ENCODE measurements around the gene MRAP. TPM values are rescaled to one million over a fixed set of nuclear protein-coding genes. Genes with fewer than 3 reads are reported as not detected.
A peak's percentile ranks its signal among the peaks of the same experiment; 100 is the strongest.

MRAP gene
- polyA plus RNA-seq, 3 donors: not detected

DNA sequence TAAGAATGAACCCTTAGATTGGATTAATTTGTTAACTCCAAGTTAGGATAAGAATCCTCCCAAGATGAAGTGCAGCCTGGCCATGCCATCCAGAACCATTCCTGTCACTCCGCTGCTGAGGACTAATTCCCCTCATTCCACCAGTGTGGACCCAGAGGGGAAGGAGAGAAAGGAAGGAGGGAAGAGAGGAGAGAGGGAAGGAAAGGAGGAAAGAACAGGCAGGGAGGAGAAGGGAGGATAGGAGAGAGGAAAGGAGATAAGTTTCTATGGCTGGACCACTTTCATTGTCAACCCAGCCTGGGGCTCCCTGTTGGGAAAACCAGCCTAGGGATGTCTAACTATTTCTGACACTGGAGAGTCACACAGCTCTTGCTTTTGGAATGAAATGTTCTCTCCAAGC is 4.7 kb downstream of the MRAP start:
- Histone ChIP-seq H2AFZ (ENCODE audit: insufficient read depth, low read depth, low read length, poor library complexity, severe bottlenecking) (no peak overlapping the region), H3K4me3 (replicated peaks in 1 of 3; ENCODE audit: low read depth in 2 of 3, low read length in 3 of 3) (no peak overlapping the region), H3K27me3 (ENCODE audit: control insufficient read depth in 2 of 2, insufficient read depth in 2 of 2, low read length in 2 of 2) (no peaks in the 10 kb centered on the region), H3K36me3 (replicated peaks in 1 of 2; ENCODE audit: control insufficient read depth in 1 of 2, insufficient read depth in 2 of 2, low read length in 2 of 2) (no peaks in the 10 kb centered on the region), H3K4me2 (replicated peaks; ENCODE audit: extremely low read depth, low read length, poor library complexity, severe bottlenecking) (no peak overlapping the region), H3K27ac (ENCODE audit: low read depth in 1 of 2, low read length in 2 of 2) (no peak overlapping the region), H3K79me2 (ENCODE audit: insufficient read depth, low read length) (no peaks in the 10 kb centered on the region), H3K9ac (ENCODE audit: insufficient read depth, low read length, poor library complexity, severe bottlenecking) (no peak overlapping the region), H3K9me3 (replicated peaks in 1 of 2; ENCODE audit: control insufficient read depth in 1 of 2, insufficient read depth in 1 of 2, low read length in 2 of 2) (peaks cover 5% of the 10 kb centered on the region in 2 donors), H4K20me1 (ENCODE audit: insufficient read depth, low read length) (no peaks in the 10 kb centered on the region), H3K4me1 (ENCODE audit: control insufficient read depth in 1 of 2, insufficient read depth in 2 of 2, low read length in 2 of 2) (no peaks in the 10 kb centered on the region)
- Mint-ChIP-seq H3K27ac (peak overlapping the region in 1 of 7 donors; percentile 77), H3K4me3 (no peak overlapping the region), H3K9me3 (peaks cover 0 to 6% (median 2%) of the 10 kb centered on the region in 7 donors), H3K4me1 (no peaks in the 10 kb centered on the region), H3K36me3 (peaks cover 3 to 11% of the 10 kb centered on the region in 2 donors), H3K27me3 (ENCODE audit: low read depth in 3 of 3) (peaks cover 0 to 2% (median 0%) of the 10 kb centered on the region in 3 donors)
- DNase-seq: no peak
- intact Hi-C loops (cut with micrococcal nuclease): no loop called here
- WGBS (ENCODE audit: insufficient coverage): no CpG with 5 or more reads among the region's 1 CpG
- TF ChIP-seq, protein P1, sequence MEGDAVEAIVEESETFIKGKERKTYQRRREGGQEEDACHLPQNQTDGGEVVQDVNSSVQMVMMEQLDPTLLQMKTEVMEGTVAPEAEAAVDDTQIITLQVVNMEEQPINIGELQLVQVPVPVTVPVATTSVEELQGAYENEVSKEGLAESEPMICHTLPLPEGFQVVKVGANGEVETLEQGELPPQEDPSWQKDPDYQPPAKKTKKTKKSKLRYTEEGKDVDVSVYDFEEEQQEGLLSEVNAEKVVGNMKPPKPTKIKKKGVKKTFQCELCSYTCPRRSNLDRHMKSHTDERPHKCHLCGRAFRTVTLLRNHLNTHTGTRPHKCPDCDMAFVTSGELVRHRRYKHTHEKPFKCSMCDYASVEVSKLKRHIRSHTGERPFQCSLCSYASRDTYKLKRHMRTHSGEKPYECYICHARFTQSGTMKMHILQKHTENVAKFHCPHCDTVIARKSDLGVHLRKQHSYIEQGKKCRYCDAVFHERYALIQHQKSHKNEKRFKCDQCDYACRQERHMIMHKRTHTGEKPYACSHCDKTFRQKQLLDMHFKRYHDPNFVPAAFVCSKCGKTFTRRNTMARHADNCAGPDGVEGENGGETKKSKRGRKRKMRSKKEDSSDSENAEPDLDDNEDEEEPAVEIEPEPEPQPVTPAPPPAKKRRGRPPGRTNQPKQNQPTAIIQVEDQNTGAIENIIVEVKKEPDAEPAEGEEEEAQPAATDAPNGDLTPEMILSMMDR (IDR thresholded peaks at IDR 0.05): no peak

DNA sequence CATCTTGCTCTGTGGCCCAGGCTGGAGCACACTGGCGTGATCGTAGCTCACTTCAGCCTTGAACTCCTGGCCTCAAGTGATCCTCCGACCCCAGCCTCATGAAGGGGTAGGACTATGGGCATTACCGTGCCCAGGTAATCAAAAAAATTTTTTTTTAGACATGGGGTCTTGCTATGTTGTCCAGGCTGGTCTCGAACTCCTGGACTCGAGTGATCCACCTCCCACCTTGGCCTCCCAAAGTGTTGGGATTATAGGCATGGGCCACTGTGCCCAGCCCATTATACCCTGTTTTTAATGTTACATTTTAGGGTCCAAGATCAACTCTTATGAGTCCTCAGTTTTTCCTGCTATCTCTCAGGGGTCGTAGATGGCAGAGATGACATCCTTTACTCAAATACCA is 6.3 kb downstream of the MRAP start:
- H3K4me1 ChIP-seq (ENCODE audit: control insufficient read depth in 1 of 2, insufficient read depth in 2 of 2, low read length in 2 of 2): no peaks in the 10 kb centered on the region
- no peak overlapping the region for H2AFZ ChIP-seq (ENCODE audit: insufficient read depth, low read depth, low read length, poor library complexity, severe bottlenecking)
- intact Hi-C loops (cut with micrococcal nuclease): no loop called here
- Mint-ChIP-seq H3K27me3 (ENCODE audit: low read depth in 3 of 3) (peaks cover 0 to 2% (median 0%) of the 10 kb centered on the region in 3 donors), H3K27ac (no peak overlapping the region), H3K4me1 (no peaks in the 10 kb centered on the region), H3K36me3 (peaks cover 3 to 11% of the 10 kb centered on the region in 2 donors), H3K4me3 (no peak overlapping the region), H3K9me3 (peaks cover 0 to 6% (median 2%) of the 10 kb centered on the region in 7 donors)
- peaks cover 5% of the 10 kb centered on the region in 2 donors for H3K9me3 ChIP-seq (replicated peaks in 1 of 2; ENCODE audit: control insufficient read depth in 1 of 2, insufficient read depth in 1 of 2, low read length in 2 of 2)
- H3K27ac ChIP-seq (ENCODE audit: low read depth in 1 of 2, low read length in 2 of 2): no peak overlapping the region
- H4K20me1 ChIP-seq (ENCODE audit: insufficient read depth, low read length): no peaks in the 10 kb centered on the region
- H3K36me3 ChIP-seq (replicated peaks in 1 of 2; ENCODE audit: control insufficient read depth in 1 of 2, insufficient read depth in 2 of 2, low read length in 2 of 2): no peaks in the 10 kb centered on the region
- H3K27me3 ChIP-seq (ENCODE audit: control insufficient read depth in 2 of 2, insufficient read depth in 2 of 2, low read length in 2 of 2): no peaks in the 10 kb centered on the region
- H3K9ac ChIP-seq (ENCODE audit: insufficient read depth, low read length, poor library complexity, severe bottlenecking): no peak overlapping the region
- WGBS (ENCODE audit: insufficient coverage): 97% methylated on average over 6 of the region's 7 CpGs
- DNase-seq: no peak
- TF ChIP-seq, protein P1 (IDR thresholded peaks at IDR 0.05): no peak
- no peak overlapping the region for H3K4me2 ChIP-seq (replicated peaks; ENCODE audit: extremely low read depth, low read length, poor library complexity, severe bottlenecking)
- no peak overlapping the region for H3K4me3 ChIP-seq (replicated peaks in 1 of 3; ENCODE audit: low read depth in 2 of 3, low read length in 3 of 3)
- no peaks in the 10 kb centered on the region for H3K79me2 ChIP-seq (ENCODE audit: insufficient read depth, low read length)

Data from CD14-positive monocyte (primary cell).